T-helper 1 cell treated with Interleukin-12 subunit alpha and Interleukin-12 subunit beta and Interleukin-4 antibody, amounts not matched to agents 30 ng/mL and 1 ng/mL, for 36 hours (primary cell): Measurements from ENCODE around the gene COL23A1. TPM values are rescaled to one million over a fixed set of nuclear protein-coding genes. Genes with fewer than 3 reads are reported as not detected.

ENCODE experiments used
- intact Hi-C: fragments of 100-400 bp; cut with micrococcal nuclease; formaldehyde crosslinking; loops from one replicate; pipeline ENCODE4 v1.15.1; 2024
- total RNA-seq: library from RNA; stranded (reverse); gene quantifications from 2 replicates; pipeline ENCODE4 v1.2.3, GENCODE V29; 2022

COL23A1 gene
- total RNA-seq, 1 donor from 2014 or later, result not detected

DNA sequence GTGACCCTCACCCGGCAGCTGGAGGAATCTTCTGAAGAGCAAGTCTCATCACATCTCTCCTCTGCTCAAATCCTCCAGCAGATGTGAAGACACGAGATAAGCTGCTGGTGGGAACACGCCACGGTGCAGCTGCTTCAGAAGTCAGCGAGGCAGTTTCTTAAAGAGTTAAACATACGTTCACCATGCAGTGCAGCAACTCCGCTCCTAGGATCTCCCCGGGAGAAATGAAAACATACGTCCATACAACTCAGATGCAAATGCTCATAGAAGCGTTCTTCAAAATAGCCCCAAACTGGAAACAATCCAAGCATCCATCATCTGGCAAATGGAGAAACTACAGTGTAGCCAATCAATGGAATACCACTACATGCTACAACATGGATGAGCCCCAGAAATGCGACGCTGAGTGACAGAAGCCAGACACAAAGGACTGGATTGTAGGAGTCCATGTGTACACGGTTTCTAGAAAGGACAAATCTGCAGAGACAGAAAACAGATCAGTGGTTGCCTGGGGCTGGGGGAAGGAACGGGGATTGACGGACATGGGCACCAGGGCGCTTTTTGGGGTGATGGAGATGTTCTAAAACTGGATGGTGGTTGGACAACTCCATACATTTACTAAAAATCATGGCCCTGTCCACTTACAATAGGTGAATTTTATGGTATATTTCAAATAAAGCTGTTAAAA lies 150.6 kb downstream of the COL23A1 start:
- intact Hi-C loops, result no loop called here

GRCh38 chr5:178438796-178439195 lies 151.4 kb downstream of the COL23A1 start:
- intact Hi-C loops, result no loop called here

- intact Hi-C loops, result no loop called here
Measured at GRCh38 chr5:178437386-178438075, 152.7 kb downstream of the COL23A1 start.

GRCh38 chr5:178436326-178436940 lies 153.8 kb downstream of the COL23A1 start:
- intact Hi-C loops, result no loop called here

DNA sequence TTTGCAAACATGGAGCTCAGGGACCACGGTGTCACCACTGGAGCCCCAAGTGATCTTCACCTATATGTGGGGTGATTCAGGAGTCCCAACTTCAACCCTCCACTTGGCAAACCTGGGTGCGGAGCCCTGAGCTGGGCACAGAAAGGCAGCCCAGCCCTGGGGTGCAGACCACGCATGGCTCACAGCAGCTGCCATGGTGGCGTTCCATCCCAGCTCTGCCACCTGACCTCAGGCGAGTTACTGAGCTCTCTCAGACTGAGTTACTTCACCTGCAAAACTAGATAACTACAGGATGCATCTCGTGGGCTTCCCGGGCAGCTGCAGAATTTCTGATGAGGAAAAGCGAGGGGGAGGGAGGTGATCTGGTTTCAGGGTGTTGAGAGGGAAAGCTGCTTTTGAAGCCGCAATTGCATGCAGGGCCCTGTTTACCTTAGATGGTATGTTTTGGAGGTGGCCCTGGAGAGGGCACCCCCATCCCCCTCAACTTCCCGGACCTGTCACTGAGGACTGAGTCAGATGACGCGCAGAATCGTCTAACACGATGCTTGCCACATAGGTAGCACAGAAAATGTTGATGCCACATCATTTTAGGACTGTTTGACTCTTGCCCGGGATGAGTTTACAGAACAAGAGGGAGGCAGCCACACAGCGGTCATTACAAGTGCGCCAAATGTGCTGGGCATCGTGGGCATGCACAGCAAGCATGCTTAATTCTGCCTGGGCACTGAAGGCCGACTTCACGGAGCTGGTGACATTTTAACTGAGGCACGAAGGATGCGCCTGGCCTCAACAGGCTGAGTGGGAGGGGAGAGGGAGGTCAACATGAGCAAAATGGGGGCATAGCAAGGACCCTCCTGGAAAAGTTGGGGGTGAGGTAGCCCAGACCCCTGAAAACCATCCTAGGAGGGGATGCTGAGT lies 154.6 kb downstream of the COL23A1 start:
- intact Hi-C loops, result no loop called here

- intact Hi-C loops, result no loop called here
Measured at GRCh38 chr5:178434851-178435250, 155.3 kb downstream of the COL23A1 start.

DNA sequence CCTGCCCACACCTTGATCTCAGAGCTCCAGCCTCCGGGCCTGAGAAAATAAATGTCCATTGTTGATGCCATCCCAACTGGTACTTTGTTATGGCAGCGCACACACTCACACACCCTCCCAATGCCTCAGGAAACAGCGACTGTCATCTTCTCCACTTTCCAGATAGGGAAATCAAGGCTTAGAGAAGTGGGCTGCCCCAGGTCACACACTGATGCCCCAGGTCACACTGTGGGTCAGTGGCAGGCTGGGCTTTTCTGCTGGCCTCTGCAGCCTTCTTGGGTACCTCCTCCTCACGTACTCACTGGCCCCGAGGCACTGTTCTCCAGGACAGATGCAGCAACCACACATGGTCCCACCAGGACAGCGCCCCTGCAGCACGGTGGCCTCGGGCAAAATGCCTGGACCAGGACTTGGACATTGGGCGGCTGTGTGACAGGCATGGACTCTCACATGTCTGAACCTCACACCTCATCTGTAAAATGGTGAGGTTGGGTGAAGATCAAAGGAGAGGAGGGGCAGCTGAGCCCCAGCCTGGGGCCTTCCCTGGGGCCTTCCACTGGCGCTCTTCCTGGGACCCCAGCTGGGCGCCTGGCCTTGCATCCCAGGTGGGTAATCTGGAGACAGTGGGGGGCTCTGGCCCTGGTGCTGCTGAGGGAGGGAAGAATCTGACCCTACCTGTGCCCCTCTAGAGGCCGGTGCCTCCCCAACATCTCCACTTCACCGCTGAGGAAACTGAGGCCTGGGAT lies 156.0 kb downstream of the COL23A1 start:
- intact Hi-C loops, result no loop called here

- intact Hi-C loops, result no loop called here
Measured at GRCh38 chr5:178433273-178433775, 156.9 kb downstream of the COL23A1 start.

GRCh38 chr5:178432421-178433272 lies 157.5 kb downstream of the COL23A1 start:
- intact Hi-C loops, result no loop called here

- intact Hi-C loops, result no loop called here
Measured at GRCh38 chr5:178431782-178432165, 158.4 kb downstream of the COL23A1 start.

DNA sequence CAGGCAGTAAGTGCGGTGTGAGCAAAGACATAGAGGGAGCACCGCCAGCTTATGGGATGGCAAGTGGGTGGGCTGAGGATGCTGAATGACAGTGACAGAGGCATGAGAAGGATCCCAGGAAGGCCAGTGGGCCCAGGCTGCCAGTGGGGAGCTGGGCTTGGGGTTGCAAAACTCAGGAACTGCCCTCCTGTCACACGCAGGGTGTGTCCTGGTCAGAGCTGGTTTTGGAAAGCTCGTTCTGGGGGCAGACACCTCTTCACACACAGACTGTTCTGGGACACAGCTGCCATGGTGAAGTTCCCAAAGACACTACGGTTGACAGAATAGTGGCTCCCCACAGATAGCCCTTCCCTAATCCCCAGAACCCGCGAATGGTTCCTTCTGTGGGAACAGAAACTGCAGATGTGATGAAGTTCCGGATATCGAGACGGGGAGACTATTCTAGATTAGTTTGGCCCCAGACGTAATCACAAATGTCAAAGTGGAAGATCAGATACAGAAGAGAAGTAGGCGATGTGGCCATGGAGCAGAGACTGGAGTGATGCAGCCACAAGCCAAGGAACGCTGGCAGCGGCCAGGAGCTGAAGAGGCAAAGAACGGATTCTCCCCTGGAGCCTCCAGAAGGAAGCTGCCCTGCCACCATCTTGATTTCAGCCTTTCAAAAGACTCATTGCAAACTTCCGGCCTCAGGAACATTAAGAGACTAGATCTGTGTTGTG lies 159.0 kb downstream of the COL23A1 start:
- intact Hi-C loops, result no loop called here

DNA sequence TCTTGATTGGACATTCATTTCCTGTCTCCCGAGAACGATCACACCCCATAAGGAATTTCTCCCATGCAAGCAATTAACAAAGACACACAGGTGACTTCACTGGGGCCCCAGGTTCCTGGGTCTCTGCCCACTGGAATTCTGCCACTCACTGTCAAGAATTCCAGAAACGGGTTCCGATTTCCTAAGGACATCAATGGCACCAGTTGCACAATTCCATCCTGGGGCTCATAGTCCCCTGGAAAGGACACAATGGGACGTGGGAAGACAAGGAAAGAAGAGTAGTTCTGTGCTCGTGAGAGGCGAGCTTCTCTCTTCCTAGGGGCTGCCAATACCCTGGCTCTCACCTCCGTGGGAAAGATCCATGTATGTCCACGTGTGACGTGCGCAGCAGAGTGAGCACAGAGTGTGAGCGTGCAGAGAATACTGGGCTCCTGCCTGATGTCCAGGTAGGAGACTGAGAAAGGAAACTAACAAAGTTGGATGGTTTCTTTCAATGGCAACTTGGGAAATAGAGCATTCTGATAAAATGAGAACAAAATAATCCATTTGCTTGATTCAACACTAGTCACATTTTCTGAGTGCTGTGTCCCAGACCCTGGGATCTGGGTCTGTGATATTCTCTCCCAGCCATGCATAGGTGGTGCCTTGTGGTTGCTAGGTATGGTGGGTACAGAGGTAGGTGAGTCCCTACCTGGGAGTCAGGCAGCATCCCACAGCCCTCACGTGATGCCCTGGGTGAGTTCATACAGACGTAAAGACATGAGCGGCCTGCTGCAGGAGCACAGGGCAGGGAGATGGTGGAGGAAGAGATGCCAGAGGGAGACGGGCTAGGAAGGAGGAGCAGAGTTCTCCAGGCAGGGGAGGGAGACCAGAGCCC lies 159.8 kb downstream of the COL23A1 start:
- intact Hi-C loops, result no loop called here

DNA sequence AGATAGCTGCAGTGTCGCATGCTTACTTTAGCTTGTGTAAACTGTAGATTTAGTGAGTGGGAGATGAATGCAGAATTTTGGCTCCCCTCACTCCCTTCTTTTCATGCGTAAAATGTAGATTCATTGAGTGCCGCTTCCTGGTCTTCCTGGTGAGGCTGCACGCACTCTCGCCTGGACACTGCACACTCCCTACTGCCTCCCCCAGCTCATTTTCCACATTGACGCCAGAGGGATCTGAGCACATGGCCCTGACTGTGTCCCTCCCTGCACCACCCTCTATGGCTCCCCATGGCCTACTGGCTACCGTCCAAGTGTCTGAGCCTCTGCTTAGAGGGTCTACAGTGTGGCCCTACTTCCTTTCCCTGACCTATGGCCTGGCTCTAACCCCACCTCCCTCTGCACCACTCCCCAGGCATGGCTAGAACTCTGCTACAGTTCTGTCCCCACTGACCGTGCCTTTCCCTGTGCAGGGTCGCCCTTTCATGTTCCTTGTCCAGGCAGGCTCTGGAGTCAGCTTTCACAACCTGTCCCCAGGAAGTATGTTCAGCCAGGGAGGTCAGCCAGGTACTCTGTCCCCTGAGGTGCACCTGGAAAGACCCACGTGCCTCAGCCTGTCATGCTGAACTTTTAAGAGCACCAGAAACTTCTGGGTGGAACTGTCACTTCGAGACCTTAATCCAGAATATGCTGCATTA lies 160.6 kb downstream of the COL23A1 start:
- intact Hi-C loops, result no loop called here

- intact Hi-C loops, result no loop called here
Measured at GRCh38 chr5:178429156-178429468, 161.1 kb downstream of the COL23A1 start.

DNA sequence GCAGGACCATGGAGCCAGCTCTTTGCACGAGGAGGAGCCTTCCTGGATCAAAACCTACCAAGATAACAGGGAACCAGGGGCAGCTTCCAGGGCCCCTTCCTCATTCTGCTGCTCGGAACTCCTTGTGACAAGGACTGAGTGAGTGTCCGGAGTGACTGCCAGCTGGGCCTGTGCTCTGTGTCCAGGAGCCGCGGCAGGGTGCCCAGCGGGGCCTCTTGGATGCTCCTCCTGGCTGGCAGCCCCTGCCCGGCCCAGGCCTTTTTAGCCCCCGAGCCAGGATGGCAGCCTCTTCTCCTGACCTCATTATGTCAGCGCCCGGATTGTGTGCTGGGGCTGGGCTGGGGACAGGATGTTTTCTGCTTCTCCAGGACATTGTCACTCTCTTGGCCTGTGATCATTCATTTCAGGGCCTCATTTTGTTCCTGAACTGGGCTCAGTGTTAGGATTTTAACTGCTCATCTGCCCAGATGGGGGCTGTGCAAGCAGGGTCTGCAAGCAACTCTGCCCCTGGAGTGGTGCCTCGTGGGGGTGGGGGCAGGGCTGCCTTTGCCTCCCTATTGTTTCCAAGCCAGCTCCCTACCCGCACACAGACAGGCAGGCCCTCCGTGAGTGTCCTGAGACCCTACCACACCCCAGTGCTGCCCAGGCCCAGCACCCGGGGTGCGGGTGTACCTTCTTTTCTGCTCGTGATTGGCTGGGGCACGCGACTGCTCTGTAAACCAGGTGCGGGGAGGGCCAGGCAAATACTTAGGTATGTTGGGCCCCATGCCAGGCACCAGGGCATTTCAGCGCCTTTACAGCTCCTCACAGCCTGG lies 161.6 kb downstream of the COL23A1 start:
- intact Hi-C loops, result no loop called here

- intact Hi-C loops, result no loop called here
Measured at GRCh38 chr5:178427576-178428197, 162.5 kb downstream of the COL23A1 start.
